B cell (primary cell): ENCODE measurements around the gene ZFP62. TPM values are rescaled to one million over a fixed set of nuclear protein-coding genes. Genes with fewer than 3 reads are reported as not detected.

Experiments used
- ATAC-seq: fragments of 200-7000 bp; cut with Tn5 transposase; one replicate; pipeline ENCODE4 v1.10.0; 2021; ENCODE audit warnings: low read depth, mild to moderate bottlenecking, moderate number of reproducible peaks, moderate library complexity
- CTCF ChIA-PET: fragments of 350-600 bp; sonication (Branson Sonifier 250); formaldehyde crosslinking; loops from one replicate; lab custom pipeline; 2021; ENCODE audit warnings: antibody characterized with exemption, inconsistent platforms; lab: Charles Lee
- POLR2A ChIA-PET: fragments of 350-600 bp; sonication (Branson Sonifier 250); formaldehyde crosslinking; loops from one replicate; lab custom pipeline; 2021; ENCODE audit warnings: antibody characterized with exemption; lab: Charles Lee
- DNase-seq: peaks from one replicate; pipeline ENCODE4 v3.0.0; 2013
- H2AFZ ChIP-seq: 2 replicates; pipeline ENCODE4 v1.6.1; 2012; ENCODE audit warnings: mild to moderate bottlenecking, low read depth, low read length; ENCODE audit not compliant: insufficient read depth, poor library complexity, severe bottlenecking
- H3K27ac ChIP-seq, 2 donors: 1 replicate in 1 of 2; 2 replicates in 1 of 2; pipeline ENCODE4 v1.5.1; 2012 to 2013; ENCODE audit warnings: low read length in 2 of 2, mild to moderate bottlenecking in 2 of 2, moderate library complexity in 1 of 2
- H3K27me3 ChIP-seq, 4 experiments: fragments of 200-600 bp in 1 of 4; sonication (generic) in 1 of 4; replicated peaks in 1 of 4; 1 replicate in 2 of 4; 2 replicates in 2 of 4; pipeline versions ENCODE4 v1.6.1 to v1.7.0; 2013 to 2016; ENCODE audit warnings: low read length in 3 of 4, mild to moderate bottlenecking in 2 of 4, mixed read lengths in 1 of 4, moderate library complexity in 1 of 4; ENCODE audit not compliant: insufficient read depth in 4 of 4, control insufficient read depth in 3 of 4; ENCODE audit errors: control extremely low read depth in 1 of 4
- H3K36me3 ChIP-seq, 2 experiments: replicated peaks in 1 of 2; 1 replicate in 1 of 2; 2 replicates in 1 of 2; pipeline versions ENCODE4 v1.6.1 to v1.7.1; 2013; ENCODE audit warnings: low read length in 1 of 2; ENCODE audit not compliant: insufficient read depth in 2 of 2, control insufficient read depth in 1 of 2; ENCODE audit errors: control extremely low read depth in 1 of 2, extremely low read depth in 1 of 2
- H3K4me1 ChIP-seq, 2 donors: fragments of 200-600 bp in 1 of 2; sonication (generic) in 1 of 2; 1 replicate in 1 of 2; 2 replicates in 1 of 2; pipeline versions ENCODE4 v1.5.1 to v1.6.1; 2013 to 2017; ENCODE audit warnings: low read length in 2 of 2; ENCODE audit not compliant: control insufficient read depth in 2 of 2, insufficient read depth in 2 of 2
- H3K4me2 ChIP-seq: replicated peaks from 2 replicates; pipeline ENCODE3; 2012; ENCODE audit warnings: mild to moderate bottlenecking, low read depth, low read length; ENCODE audit not compliant: poor library complexity, severe bottlenecking
- H3K4me3 ChIP-seq, 5 experiments: fragments of 200-600 bp in 1 of 5; sonication (generic) in 1 of 5; 1 replicate in 3 of 5; 2 replicates in 2 of 5; pipeline versions ENCODE4 v1.5.1 to v1.7.0; 2011 to 2016; ENCODE audit warnings: low read length in 4 of 5, mild to moderate bottlenecking in 4 of 5, low read depth in 2 of 5, control low read depth in 1 of 5, moderate library complexity in 1 of 5; ENCODE audit not compliant: insufficient read depth in 1 of 5; ENCODE audit errors: control extremely low read depth in 1 of 5, extremely low read depth in 1 of 5
- H3K79me2 ChIP-seq: fragments of 200-600 bp; sonication (generic); one replicate; pipeline ENCODE4 v1.6.0; 2016; ENCODE audit warnings: low read length; ENCODE audit not compliant: control insufficient read depth, insufficient read depth
- H3K9ac ChIP-seq: fragments of 200-600 bp; sonication (generic); 2 replicates; pipeline ENCODE4 v1.6.1; 2017; ENCODE audit warnings: mild to moderate bottlenecking, low read length, moderate library complexity
- H3K9me3 ChIP-seq, 3 donors: one replicate each; pipeline versions ENCODE4 v1.6.1 to v1.7.1; 2013; ENCODE audit warnings: low read length in 2 of 3; ENCODE audit not compliant: control insufficient read depth in 2 of 3, insufficient read depth in 1 of 3; ENCODE audit errors: control extremely low read depth in 1 of 3
- H4K20me1 ChIP-seq: 2 replicates; pipeline ENCODE4 v1.6.0; 2012; ENCODE audit warnings: mild to moderate bottlenecking, low read length; ENCODE audit not compliant: insufficient read depth, control insufficient read depth, poor library complexity, severe bottlenecking
- H3K27ac Mint-ChIP-seq: one replicate; pipeline ENCODE4 v1.8.0; 2021; ENCODE audit warnings: mixed read lengths
- H3K27me3 Mint-ChIP-seq: one replicate; pipeline ENCODE4 v1.8.0; 2021; ENCODE audit warnings: mixed read lengths
- H3K4me1 Mint-ChIP-seq: one replicate; pipeline ENCODE4 v1.8.0; 2021; ENCODE audit warnings: mixed read lengths
- H3K4me3 Mint-ChIP-seq: one replicate; pipeline ENCODE4 v1.8.0; 2021; ENCODE audit warnings: mixed read lengths
- H3K9me3 Mint-ChIP-seq: one replicate; pipeline ENCODE4 v1.8.0; 2022; ENCODE audit warnings: mixed read lengths; ENCODE audit not compliant: insufficient read depth
- EZH2 ChIP-seq: IDR thresholded peaks from 2 replicates; pipeline ENCODE4 v1.6.1; 2012; ENCODE audit warnings: borderline replicate concordance, low read depth, mild to moderate bottlenecking, moderate library complexity, low read length; ENCODE audit not compliant: insufficient read depth, poor library complexity, severe bottlenecking
- WGBS: methylation state at CpG from one replicate; pipeline ENCODE4 v1.1.5; 2013; ENCODE audit warnings: missing lambda C conversion rate; ENCODE audit not compliant: insufficient coverage; 5-methylcytosine and 5-hydroxymethylcytosine counted together
- intact Hi-C: fragments of 100-400 bp; cut with micrococcal nuclease; formaldehyde crosslinking; loops from one replicate; pipeline ENCODE4 v1.10.0; 2022
- polyA plus RNA-seq: library from polyadenylated mRNA; depleted of rRNA; stranded (reverse); fragments of >200 nt; gene quantifications from 2 replicates; pipeline ENCODE4 v1.2.3, GENCODE V29; 2012
- total RNA-seq, 2 donors: library from RNA; stranded (reverse); fragments of 120-200 nt in 1 of 2; gene quantifications; 1 replicate in 1 of 2; 2 replicates in 1 of 2; pipeline versions ENCODE4 v1.2.3 to v1.2.4, GENCODE V29; 2013 to 2022
- TF ChIP-seq, protein P1 (sequence below): fragments of 200-600 bp; IDR thresholded peaks from one replicate; pipeline ENCODE4 v1.8.0; 2022; ENCODE audit warnings: antibody characterized with exemption, mild to moderate bottlenecking

Gene ZFP62
- total and polyA plus RNA-seq, 2 donors (not counting 1 experiment from before 2014, with no cell fraction given): 19.1 to 61.8 TPM

DNA sequence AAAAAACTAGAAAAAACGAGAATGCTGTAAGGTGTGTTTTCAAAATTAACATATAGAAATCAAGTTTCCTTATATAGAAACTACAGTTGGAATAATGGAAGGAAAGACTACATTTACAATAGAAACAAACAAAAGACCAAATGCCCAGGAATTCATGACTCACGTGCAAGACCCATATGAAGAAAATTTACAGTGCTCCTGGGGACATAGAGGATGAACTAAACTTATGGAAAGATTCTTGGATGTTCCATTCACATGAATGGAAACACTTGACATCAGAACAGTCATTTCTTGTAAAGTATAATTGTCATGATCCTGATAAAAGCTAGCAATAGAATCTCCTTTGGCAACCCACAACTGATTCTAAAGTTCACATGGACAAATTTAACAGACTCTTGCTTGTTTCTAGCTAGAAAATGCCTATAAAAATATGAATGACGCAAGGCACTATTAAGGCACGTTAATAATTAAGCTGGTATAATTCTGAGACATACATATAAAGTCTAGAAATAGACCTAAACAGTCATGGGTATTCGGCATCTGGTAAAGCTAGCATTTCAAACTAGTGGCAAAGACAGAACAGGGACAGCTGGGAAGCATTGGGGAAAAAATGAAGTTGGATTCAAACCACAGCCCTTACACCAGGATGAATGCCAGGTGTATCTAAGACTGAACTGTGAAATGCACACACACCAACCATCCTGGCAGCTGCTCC lies 5.1 kb upstream of the ZFP62 start:
- no peaks in the 10 kb centered on the region for H3K79me2 ChIP-seq
- Mint-ChIP-seq H3K4me3 (no peak overlapping the region), H3K4me1 (peaks cover 3% of the 10 kb centered on the region), H3K27me3 (peaks cover 22% of the 10 kb centered on the region), H3K27ac (no peak overlapping the region), H3K9me3 (no peaks in the 10 kb centered on the region)
- H3K4me1 ChIP-seq: no peaks in the 10 kb centered on the region
- no peaks in the 10 kb centered on the region for H3K27me3 ChIP-seq
- no peak overlapping the region for H2AFZ ChIP-seq
- no peaks in the 10 kb centered on the region for H3K36me3 ChIP-seq
- WGBS: 83% methylated on average over 1 of the region's 5 CpGs
- no peak overlapping the region for H3K4me3 ChIP-seq
- H4K20me1 ChIP-seq: no peaks in the 10 kb centered on the region
- CTCF ChIA-PET: interaction anchor here (1.1 to 2.2 kb wide), 4 partner anchors 8 to 323 kb away, joined by 3 to 9 read pairs (median 4); no protein-coding TSS in a partner anchor
- H3K9ac ChIP-seq: no peak overlapping the region
- no peaks in the 10 kb centered on the region for H3K9me3 ChIP-seq
- no peak for TF ChIP-seq EZH2
- TF ChIP-seq, protein P1, sequence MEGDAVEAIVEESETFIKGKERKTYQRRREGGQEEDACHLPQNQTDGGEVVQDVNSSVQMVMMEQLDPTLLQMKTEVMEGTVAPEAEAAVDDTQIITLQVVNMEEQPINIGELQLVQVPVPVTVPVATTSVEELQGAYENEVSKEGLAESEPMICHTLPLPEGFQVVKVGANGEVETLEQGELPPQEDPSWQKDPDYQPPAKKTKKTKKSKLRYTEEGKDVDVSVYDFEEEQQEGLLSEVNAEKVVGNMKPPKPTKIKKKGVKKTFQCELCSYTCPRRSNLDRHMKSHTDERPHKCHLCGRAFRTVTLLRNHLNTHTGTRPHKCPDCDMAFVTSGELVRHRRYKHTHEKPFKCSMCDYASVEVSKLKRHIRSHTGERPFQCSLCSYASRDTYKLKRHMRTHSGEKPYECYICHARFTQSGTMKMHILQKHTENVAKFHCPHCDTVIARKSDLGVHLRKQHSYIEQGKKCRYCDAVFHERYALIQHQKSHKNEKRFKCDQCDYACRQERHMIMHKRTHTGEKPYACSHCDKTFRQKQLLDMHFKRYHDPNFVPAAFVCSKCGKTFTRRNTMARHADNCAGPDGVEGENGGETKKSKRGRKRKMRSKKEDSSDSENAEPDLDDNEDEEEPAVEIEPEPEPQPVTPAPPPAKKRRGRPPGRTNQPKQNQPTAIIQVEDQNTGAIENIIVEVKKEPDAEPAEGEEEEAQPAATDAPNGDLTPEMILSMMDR: no peak
- H3K27ac ChIP-seq: no peak overlapping the region
- DNase-seq (no peak), ATAC-seq (no peak)
- H3K4me2 ChIP-seq: no peak overlapping the region
- intact Hi-C loops: loop anchor here (10.0 kb wide), 1 partner anchor 219 kb away; no protein-coding TSS in a partner anchor
- POLR2A ChIA-PET: interaction anchor here (0.7 kb wide), 1 partner anchor 82 kb away, joined by 3 read pairs; no protein-coding TSS in a partner anchor

- DNase-seq (no peak), ATAC-seq (no peak)
- CTCF ChIA-PET: interaction anchor here (1.1 to 1.3 kb wide), 2 partner anchors 32 to 225 kb away, joined by 3 to 4 read pairs; no protein-coding TSS in a partner anchor
- Histone ChIP-seq H3K9me3 (no peaks in the 10 kb centered on the region), H3K9ac (no peak overlapping the region), H3K4me1 (peaks cover 7 to 8% of the 10 kb centered on the region in 2 donors), H3K79me2 (peaks cover 18% of the 10 kb centered on the region), H3K27me3 (no peaks in the 10 kb centered on the region), H3K36me3 (peaks cover 2 to 8% of the 10 kb centered on the region in 2 experiments), H3K4me3 (no peak overlapping the region), H3K4me2 (no peak overlapping the region), H3K27ac (no peak overlapping the region), H2AFZ (no peak overlapping the region), H4K20me1 (no peaks in the 10 kb centered on the region)
- TF ChIP-seq, protein P1: no peak
- TF ChIP-seq EZH2: no peak
- Mint-ChIP-seq H3K4me3 (peak overlapping the region; percentile 39), H3K27me3 (peaks cover 13% of the 10 kb centered on the region), H3K9me3 (no peaks in the 10 kb centered on the region), H3K4me1 (peaks cover 11% of the 10 kb centered on the region), H3K27ac (no peak overlapping the region)
- intact Hi-C loops: loop anchor here (5.0 to 10.0 kb wide), 2 partner anchors 115 to 222 kb away; no protein-coding TSS in a partner anchor
- 92% methylated on average over 9 of the region's 11 CpGs for WGBS
- POLR2A ChIA-PET: interaction anchor here (2.0 to 3.6 kb wide), 2 partner anchors 31 to 60 kb away, joined by 6 to 21 read pairs; partner anchors contain the start of gene MGAT1
Observed at GRCh38 chr5:180862645-180863044, 1.6 kb upstream of the ZFP62 start.
